Measurements from ENCODE around the gene KIAA0232. TPM values are rescaled to one million over a fixed set of nuclear protein-coding genes. Genes with fewer than 3 reads are reported as not detected.

KIAA0232 gene
- polyA plus RNA-seq, 1 donor from 2014 or later: 57.6 TPM

- H3K4me2 ChIP-seq (ENCODE audit: low read length): no peak overlapping the region
- H3K27ac ChIP-seq (ENCODE audit: low read length): no peak overlapping the region
- H4K20me1 ChIP-seq (ENCODE audit: insufficient read depth): no peaks in the 10 kb centered on the region
- H2AFZ ChIP-seq (ENCODE audit: low read depth, low read length): no peak overlapping the region
- no peaks in the 10 kb centered on the region for H3K79me2 ChIP-seq (replicated peaks; ENCODE audit: insufficient read depth, low read length)
- H3K9me2 ChIP-seq (ENCODE audit: insufficient read depth, low read length): no peaks in the 10 kb centered on the region
- no peaks in the 10 kb centered on the region for H3K36me3 ChIP-seq (ENCODE audit: insufficient read depth, low read length)
- no peak overlapping the region for H3K9ac ChIP-seq (ENCODE audit: low read length)
- no peak overlapping the region for H3K4me3 ChIP-seq (ENCODE audit: low read length)
- no peaks in the 10 kb centered on the region for H3K9me3 ChIP-seq (ENCODE audit: low read length)
- no peak for TF ChIP-seq POLR2AphosphoS5 (IDR thresholded peaks at IDR 0.05)
- no peak for TF ChIP-seq CTCF (IDR thresholded peaks at IDR 0.05; ENCODE audit: poor library complexity, severe bottlenecking)
- no peak for TF ChIP-seq RAD21 (conservative IDR thresholded peaks at IDR 0.05)
- TF ChIP-seq MXI1 (conservative IDR thresholded peaks at IDR 0.05; ENCODE audit: poor library complexity, severe bottlenecking): no peak
- TF ChIP-seq EP300 (conservative IDR thresholded peaks at IDR 0.05; ENCODE audit: poor library complexity, severe bottlenecking): no peak
- no peak for TF ChIP-seq TAF1 (IDR thresholded peaks at IDR 0.05; ENCODE audit: low read depth)
- no peak for TF ChIP-seq REST (IDR thresholded peaks at IDR 0.05; ENCODE audit: borderline replicate concordance)
- no peak for TF ChIP-seq SMC3 (conservative IDR thresholded peaks at IDR 0.05; ENCODE audit: poor library complexity)
- TF ChIP-seq EZH2 (IDR thresholded peaks at IDR 0.05; ENCODE audit: borderline replicate concordance, insufficient read depth, low read length, poor library complexity, severe bottlenecking): no peak
- H3K27me3 ChIP-seq (ENCODE audit: insufficient read depth, low read depth, low read length): no peaks in the 10 kb centered on the region
- no peaks in the 10 kb centered on the region for H3F3A ChIP-seq (ENCODE audit: insufficient read depth, low read length, poor library complexity, severe bottlenecking)
These were observed 27.9 kb upstream of the KIAA0232 start for GRCh38 chr4:6754481-6755087.

GRCh38 chr4:6755088-6755753 lies 27.3 kb upstream of the KIAA0232 start:
- Histone ChIP-seq H3F3A (ENCODE audit: insufficient read depth, low read length, poor library complexity, severe bottlenecking) (no peaks in the 10 kb centered on the region), H3K79me2 (replicated peaks; ENCODE audit: insufficient read depth, low read length) (no peaks in the 10 kb centered on the region)

More at GRCh38 chr4:6755088-6755753, 27.3 kb upstream of the KIAA0232 start:
- Histone ChIP-seq H3K36me3 (ENCODE audit: insufficient read depth, low read length) (no peaks in the 10 kb centered on the region), H3K9me3 (ENCODE audit: low read length) (no peaks in the 10 kb centered on the region), H3K4me3 (ENCODE audit: low read length) (no peak overlapping the region), H4K20me1 (ENCODE audit: insufficient read depth) (no peaks in the 10 kb centered on the region), H3K9me2 (ENCODE audit: insufficient read depth, low read length) (no peaks in the 10 kb centered on the region), H3K9ac (ENCODE audit: low read length) (no peak overlapping the region), H3K27me3 (ENCODE audit: insufficient read depth, low read depth, low read length) (no peaks in the 10 kb centered on the region), H3K27ac (ENCODE audit: low read length) (no peak overlapping the region), H2AFZ (ENCODE audit: low read depth, low read length) (no peak overlapping the region), H3K4me2 (ENCODE audit: low read length) (no peak overlapping the region)
- TF ChIP-seq POLR2AphosphoS5 (IDR thresholded peaks at IDR 0.05) (no peak), TAF1 (IDR thresholded peaks at IDR 0.05; ENCODE audit: low read depth) (no peak), REST (IDR thresholded peaks at IDR 0.05; ENCODE audit: borderline replicate concordance) (no peak), EP300 (conservative IDR thresholded peaks at IDR 0.05; ENCODE audit: poor library complexity, severe bottlenecking) (no peak), RAD21 (conservative IDR thresholded peaks at IDR 0.05) (no peak), CTCF (IDR thresholded peaks at IDR 0.05; ENCODE audit: poor library complexity, severe bottlenecking) (no peak), EZH2 (IDR thresholded peaks at IDR 0.05; ENCODE audit: borderline replicate concordance, insufficient read depth, low read length, poor library complexity, severe bottlenecking) (no peak), MXI1 (conservative IDR thresholded peaks at IDR 0.05; ENCODE audit: poor library complexity, severe bottlenecking) (no peak), SMC3 (conservative IDR thresholded peaks at IDR 0.05; ENCODE audit: poor library complexity) (no peak)

Data from neural cell (in vitro differentiated cells).